NCI-H1417 treated with DMSO at 0.1 percent for 48 hours (cell line): ENCODE data around the gene NBPF20.
"Not testable (repeated sequence)": the region's sequence is repeated elsewhere in the genome, so short reads cannot be mapped to it uniquely, and the experiment has no call there.

Experiments used
- DNase-seq: peaks from one replicate; lab custom pipeline; 2025; lab: John Stamatoyannopoulos, UW

The NBPF20 gene

DNA sequence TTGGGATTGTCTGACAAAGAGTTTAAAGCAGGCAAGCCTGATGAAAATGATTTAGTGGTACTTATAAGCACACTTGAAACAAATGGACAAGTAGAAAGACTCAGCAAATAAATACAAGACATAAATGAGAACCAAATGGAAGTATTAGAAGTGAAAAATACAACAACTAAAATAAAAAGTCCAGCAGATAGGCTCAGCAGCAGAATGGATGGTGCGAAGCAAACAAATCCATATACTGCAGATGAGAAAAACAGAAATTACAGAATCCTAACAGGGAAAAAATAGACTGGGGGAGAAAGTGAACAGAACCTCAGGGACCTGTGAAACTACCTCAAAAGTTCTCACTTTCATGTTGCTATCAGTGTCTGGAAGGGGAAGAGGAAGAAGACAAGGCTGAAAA lies 3.9 kb upstream of the NBPF20 start:
- not testable (repeated sequence) for DNase-seq

DNA sequence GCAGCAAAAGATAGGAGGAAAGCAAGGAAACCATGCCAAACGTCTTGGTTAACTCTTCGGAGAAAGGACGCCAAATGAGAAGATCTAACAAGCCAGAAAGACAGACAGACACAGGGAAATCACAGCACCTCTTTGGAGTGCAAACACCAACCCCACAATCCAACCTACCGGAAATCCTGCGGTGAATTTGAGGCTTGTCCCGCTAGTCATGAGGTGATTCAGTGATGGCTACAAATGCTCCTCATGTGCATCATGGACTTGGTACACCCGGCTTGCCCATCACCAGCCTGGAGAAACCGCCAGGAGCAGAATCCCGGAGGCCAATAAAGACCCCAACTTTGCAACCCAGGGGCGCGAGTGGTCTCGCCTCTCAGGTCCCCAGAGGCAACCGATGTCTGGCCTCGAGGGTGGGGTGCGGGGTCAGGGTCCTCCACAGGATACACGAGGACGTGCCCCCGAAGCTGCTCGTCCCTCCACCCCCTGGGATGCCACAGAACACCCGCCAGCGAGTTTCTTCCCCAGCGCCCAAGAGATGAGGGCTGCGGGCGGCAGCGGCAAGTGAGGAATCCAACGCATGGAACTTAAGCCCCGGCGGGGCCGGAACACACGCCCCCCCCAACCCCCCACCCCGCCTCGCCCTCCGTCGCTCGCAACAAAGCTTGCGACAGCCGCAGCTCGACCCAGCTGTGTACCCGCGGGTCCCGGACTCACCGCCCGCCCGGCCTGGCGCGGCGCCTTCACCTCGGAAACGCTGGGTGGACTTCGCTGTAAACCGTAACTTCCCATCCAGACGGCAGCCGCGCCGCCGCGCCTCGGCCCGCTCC lies 579 bp downstream of the NBPF20 start:
- DNase-seq, result not testable (repeated sequence)

DNA sequence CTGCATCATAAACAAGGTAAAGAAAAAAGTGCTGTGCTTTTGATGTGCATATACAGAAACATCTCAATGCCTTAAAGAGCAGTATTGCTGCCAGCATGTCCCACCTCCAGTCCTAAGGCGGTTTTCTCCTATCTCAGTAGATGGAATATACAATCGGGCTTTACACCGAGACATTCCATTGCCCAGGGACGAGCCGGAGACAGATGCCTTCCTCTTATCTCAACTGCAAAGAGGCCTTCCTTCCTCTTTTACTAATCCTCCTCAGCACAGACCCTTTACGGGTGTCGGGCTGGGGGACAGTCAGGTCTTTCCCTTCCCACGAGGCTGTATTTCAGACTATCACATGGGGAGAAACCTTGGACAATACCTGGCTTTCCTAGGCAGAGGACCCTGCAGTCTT lies 10.3 kb downstream of the NBPF20 start:
- not testable (repeated sequence) for DNase-seq

DNA sequence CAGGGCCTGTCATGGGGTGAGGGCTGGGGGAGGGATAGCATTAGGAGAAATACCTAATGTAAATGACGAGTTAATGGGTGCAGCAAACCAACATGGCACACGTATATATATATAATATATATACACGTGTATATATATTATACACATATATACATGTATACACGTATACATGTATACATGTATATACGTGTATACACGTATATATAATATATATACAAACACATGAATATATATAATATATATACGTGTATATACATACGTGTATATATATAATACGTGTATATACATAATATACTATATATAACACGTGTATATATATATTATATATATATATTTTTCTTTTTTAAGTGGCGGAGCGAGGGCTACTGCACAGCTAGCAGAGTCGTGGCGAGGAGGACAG lies 18.1 kb downstream of the NBPF20 start:
- not testable (repeated sequence) for DNase-seq

DNA sequence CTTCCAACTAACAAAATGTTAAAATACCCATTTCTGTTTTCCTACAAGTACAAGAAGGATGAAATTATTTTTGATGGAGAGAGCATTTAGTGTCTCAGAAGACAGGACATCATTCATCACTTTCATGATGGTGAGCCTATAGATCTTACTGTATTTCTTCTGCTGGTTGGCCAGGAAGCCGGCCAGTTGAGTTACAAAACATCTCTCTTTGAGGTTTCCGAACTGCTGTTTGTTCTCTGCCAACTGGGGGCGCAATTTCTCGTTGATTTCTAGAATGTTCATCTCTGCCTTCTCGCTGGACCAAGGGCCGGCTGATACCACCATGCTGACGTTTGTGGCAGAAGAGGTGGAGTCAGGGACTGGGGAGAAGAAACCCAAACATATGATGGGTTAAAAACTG lies 20.5 kb downstream of the NBPF20 start:
- not testable (repeated sequence) for DNase-seq

DNA sequence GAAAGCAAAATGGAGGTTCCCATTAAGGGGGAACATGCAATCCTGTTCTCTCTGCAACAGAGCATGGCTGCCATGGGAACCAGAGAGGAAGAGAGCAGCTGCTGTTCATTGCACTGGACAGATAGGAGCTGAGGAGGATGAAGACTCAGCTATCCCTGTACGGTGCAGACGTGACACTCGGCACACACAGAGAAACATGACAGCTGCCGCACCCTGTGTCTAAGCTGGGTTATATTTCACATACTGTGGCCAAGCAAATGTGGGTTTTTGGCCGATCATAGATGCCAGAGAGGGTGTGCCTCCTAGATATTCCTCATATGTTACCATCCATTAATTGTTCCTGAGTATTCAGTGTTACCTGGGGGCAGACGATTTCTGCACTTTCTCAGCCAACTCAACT lies 24.7 kb downstream of the NBPF20 start:
- DNase-seq, result not testable (repeated sequence)
